ENCODE data around the gene SLC4A3.

The SLC4A3 gene

DNA sequence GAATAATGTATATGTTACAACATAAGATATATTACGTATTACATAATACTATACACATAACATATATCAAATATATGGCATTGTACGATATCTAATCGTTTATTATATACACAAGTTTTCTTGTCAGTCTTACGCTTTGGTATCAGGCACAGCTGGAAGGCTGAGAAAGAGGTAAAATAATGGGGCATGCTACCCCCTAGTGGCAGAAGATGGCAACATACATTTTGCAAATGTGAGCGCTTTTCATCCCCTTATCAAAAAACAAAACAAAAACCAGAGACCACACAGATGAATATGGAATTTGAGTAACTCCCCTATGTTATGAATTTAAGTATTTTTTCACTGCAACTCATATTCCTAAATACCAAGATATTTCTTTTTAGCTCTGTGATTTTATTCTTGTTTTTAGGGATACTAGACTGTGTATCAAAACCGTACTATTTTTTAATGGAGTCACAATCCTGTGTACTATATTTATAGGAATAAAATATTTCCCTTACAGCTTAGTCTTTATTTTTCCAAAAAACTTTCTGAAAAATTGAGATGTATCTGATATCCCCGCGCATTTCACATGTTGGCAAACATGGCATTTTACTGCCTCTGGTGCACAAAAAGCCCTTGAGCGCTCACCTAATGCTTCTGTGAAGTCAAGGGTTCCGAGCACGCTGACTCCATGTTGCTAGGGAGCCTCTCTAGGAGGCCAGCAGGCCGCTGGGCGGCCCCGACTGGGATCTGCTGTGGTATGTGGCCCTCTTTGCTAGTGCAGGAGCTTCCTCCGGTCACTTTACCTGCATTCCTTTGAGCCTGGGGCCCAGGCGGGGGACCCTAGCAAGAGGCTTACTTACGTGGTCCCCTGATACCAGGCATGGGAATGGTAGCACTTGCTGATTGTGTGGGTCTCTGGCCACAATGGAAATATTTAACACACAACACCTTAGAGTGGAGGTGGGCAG, 62.5 kb downstream of the SLC4A3 start:
- no peaks in the 10 kb centered on the region for H3K36me3 ChIP-seq (ENCODE audit: control insufficient read depth, insufficient read depth, low read length)
- DNase-seq (ENCODE audit: low read depth, low spot score), result no peak
- H3K4me3 ChIP-seq (ENCODE audit: low read length), result no peak overlapping the region
- no CpG with 5 or more reads among the region's 17 CpGs for WGBS (ENCODE audit: insufficient coverage, insufficient read length)
- H3K27ac ChIP-seq (ENCODE audit: low read length), result no peak overlapping the region
- no peaks in the 10 kb centered on the region for H3K9me3 ChIP-seq (ENCODE audit: control insufficient read depth, insufficient read depth, low read length)
- H3K4me1 ChIP-seq (ENCODE audit: control insufficient read depth, insufficient read depth, low read length), result peaks cover 9% of the 10 kb centered on the region; the same call in 1 of the 2 replicates
- no peaks in the 10 kb centered on the region for H3K27me3 ChIP-seq (ENCODE audit: control insufficient read depth, insufficient read depth, low read length)

DNA sequence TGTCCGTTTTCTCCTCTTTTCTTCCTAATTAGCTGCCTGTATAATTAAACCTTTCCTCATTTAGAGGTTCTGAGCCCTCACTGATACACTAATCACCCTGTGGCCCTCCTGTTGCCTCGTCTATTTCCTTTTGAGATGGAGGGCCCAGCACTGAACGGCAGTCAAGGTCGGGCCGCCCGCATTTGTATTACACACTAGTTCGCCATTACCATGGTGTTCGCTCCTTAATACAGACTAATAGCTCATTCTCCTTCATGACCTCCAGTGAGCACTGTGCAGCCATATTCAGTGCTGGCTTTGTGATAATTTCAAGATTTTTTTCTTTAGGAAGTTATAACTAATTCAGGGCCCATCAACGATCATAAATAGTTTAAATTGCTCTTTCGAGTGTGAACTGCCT, 64.1 kb downstream of the SLC4A3 start:
- H3K27me3 ChIP-seq (ENCODE audit: control insufficient read depth, insufficient read depth, low read length), result no peaks in the 10 kb centered on the region

More for the DNA sequence above, 64.1 kb downstream of the SLC4A3 start:
- Histone ChIP-seq H3K4me1 (ENCODE audit: control insufficient read depth, insufficient read depth, low read length) (peaks cover 2% of the 10 kb centered on the region; the same call in 1 of the 2 replicates), H3K9me3 (ENCODE audit: control insufficient read depth, insufficient read depth, low read length) (no peaks in the 10 kb centered on the region), H3K27ac (ENCODE audit: low read length) (no peak overlapping the region), H3K36me3 (ENCODE audit: control insufficient read depth, insufficient read depth, low read length) (no peaks in the 10 kb centered on the region), H3K4me3 (ENCODE audit: low read length) (no peak overlapping the region)
- no CpG with 5 or more reads among the region's 10 CpGs for WGBS (ENCODE audit: insufficient coverage, insufficient read length)
- DNase-seq (ENCODE audit: low read depth, low spot score), result no peak

Data from iPS DF 6.9 (cell line).